ENCODE data around the gene FLOT2. TPM values are rescaled to one million over a fixed set of nuclear protein-coding genes. Genes with fewer than 3 reads are reported as not detected.
"Not testable (repeated sequence)": the region's sequence is repeated elsewhere in the genome, so short reads cannot be mapped to it uniquely, and the experiment has no call there.

Gene FLOT2
- 44.7 and 46.4 TPM in 2 replicates for total RNA-seq (2014; rRNA removed; shearing (Covaris generic))

GRCh38 chr17:28896884-28897768 lies at the start of gene FLOT2:
TSS of gene FLOT2 (minus strand) at chr17:28897733. CDS start at chr17:28897574, 159 bp downstream.
- no peaks in the 10 kb centered on the region for H3K27me3 ChIP-seq
- H3K4me3 ChIP-seq = peak within 1 kb of the TSS; percentile 71
- H3K36me3 ChIP-seq = no peaks in the 10 kb centered on the region; the same call in 1 of the 2 replicates
- peak; percentile 73 to 79 for DNase-seq
- H3K4me1 ChIP-seq = peaks cover 15% of the 10 kb centered on the region; the same call in 1 of the 2 replicates
- no peaks in the 10 kb centered on the region for H3K9me3 ChIP-seq (replicated peaks)
- H3K27ac ChIP-seq = peak within 1 kb of the TSS; percentile 26; the same call in 1 of the 2 replicates

GRCh38 chr17:28946239-28946638 lies 48.7 kb upstream of the FLOT2 start:
- Histone ChIP-seq H3K36me3 (peaks cover 50% of the 10 kb centered on the region), H3K4me3 (no peak overlapping the region), H3K9me3 (replicated peaks) (no peaks in the 10 kb centered on the region), H3K27ac (no peak overlapping the region), H3K27me3 (no peaks in the 10 kb centered on the region), H3K4me1 (no peaks in the 10 kb centered on the region)
- no peak for DNase-seq

GRCh38 chr17:28944862-28945741 lies 47.6 kb upstream of the FLOT2 start:
- H3K36me3 ChIP-seq = peaks cover 53% of the 10 kb centered on the region
- no peak for DNase-seq
- no peaks in the 10 kb centered on the region for H3K4me1 ChIP-seq
- H3K4me3 ChIP-seq = no peak overlapping the region
- H3K27me3 ChIP-seq = no peaks in the 10 kb centered on the region
- no peak overlapping the region for H3K27ac ChIP-seq
- no peaks in the 10 kb centered on the region for H3K9me3 ChIP-seq (replicated peaks)

GRCh38 chr17:28944343-28944742 lies 46.8 kb upstream of the FLOT2 start:
- no peaks in the 10 kb centered on the region for H3K4me1 ChIP-seq
- no peaks in the 10 kb centered on the region for H3K27me3 ChIP-seq
- no peak overlapping the region for H3K27ac ChIP-seq
- H3K4me3 ChIP-seq = no peak overlapping the region
- no peak for DNase-seq
- H3K36me3 ChIP-seq = peaks cover 54% of the 10 kb centered on the region
- no peaks in the 10 kb centered on the region for H3K9me3 ChIP-seq (replicated peaks)

- DNase-seq = no peak
- peaks cover 52% of the 10 kb centered on the region for H3K36me3 ChIP-seq
These were observed 45.4 kb upstream of the FLOT2 start for GRCh38 chr17:28942925-28943324.

GRCh38 chr17:28941251-28941650 lies 43.7 kb upstream of the FLOT2 start:
- no peaks in the 10 kb centered on the region for H3K9me3 ChIP-seq (replicated peaks)
- peaks cover 55% of the 10 kb centered on the region for H3K36me3 ChIP-seq
- DNase-seq = no peak
- H3K4me3 ChIP-seq = no peak overlapping the region
- no peaks in the 10 kb centered on the region for H3K27me3 ChIP-seq
- no peaks in the 10 kb centered on the region for H3K4me1 ChIP-seq
- H3K27ac ChIP-seq = no peak overlapping the region

More at GRCh38 chr17:28942925-28943324, 45.4 kb upstream of the FLOT2 start:
- Histone ChIP-seq H3K4me3 (no peak overlapping the region), H3K27ac (no peak overlapping the region), H3K27me3 (no peaks in the 10 kb centered on the region), H3K9me3 (replicated peaks) (no peaks in the 10 kb centered on the region), H3K4me1 (no peaks in the 10 kb centered on the region)

- DNase-seq = no peak
- peaks cover 56% of the 10 kb centered on the region for H3K36me3 ChIP-seq
- H3K27me3 ChIP-seq = no peaks in the 10 kb centered on the region
- H3K9me3 ChIP-seq (replicated peaks) = no peaks in the 10 kb centered on the region
- H3K27ac ChIP-seq = no peak overlapping the region
- no peak overlapping the region for H3K4me3 ChIP-seq
- no peaks in the 10 kb centered on the region for H3K4me1 ChIP-seq
These were observed 43.1 kb upstream of the FLOT2 start for GRCh38 chr17:28940675-28941074.

GRCh38 chr17:28940142-28940541 lies 42.6 kb upstream of the FLOT2 start:
- H3K27me3 ChIP-seq = no peaks in the 10 kb centered on the region
- H3K27ac ChIP-seq = no peak overlapping the region
- no peaks in the 10 kb centered on the region for H3K9me3 ChIP-seq (replicated peaks)
- H3K4me1 ChIP-seq = no peaks in the 10 kb centered on the region
- H3K4me3 ChIP-seq = no peak overlapping the region
- H3K36me3 ChIP-seq = peaks cover 60% of the 10 kb centered on the region
- no peak for DNase-seq

- Histone ChIP-seq H3K36me3 (peaks cover 56% of the 10 kb centered on the region), H3K27ac (no peak overlapping the region), H3K27me3 (no peaks in the 10 kb centered on the region), H3K4me3 (no peak overlapping the region), H3K4me1 (no peaks in the 10 kb centered on the region), H3K9me3 (replicated peaks) (no peaks in the 10 kb centered on the region)
- DNase-seq = no peak
These were observed 41.0 kb upstream of the FLOT2 start for GRCh38 chr17:28938552-28938951.

- no peak for DNase-seq
These were observed 39.7 kb upstream of the FLOT2 start for GRCh38 chr17:28937044-28937729.

GRCh38 chr17:28935744-28936460 lies 38.4 kb upstream of the FLOT2 start:
- Histone ChIP-seq H3K4me1 (no peaks in the 10 kb centered on the region), H3K27ac (no peak overlapping the region), H3K4me3 (no peak overlapping the region), H3K27me3 (no peaks in the 10 kb centered on the region), H3K9me3 (replicated peaks) (no peaks in the 10 kb centered on the region), H3K36me3 (peaks cover 42% of the 10 kb centered on the region)
- no peak for DNase-seq

More at GRCh38 chr17:28937044-28937729, 39.7 kb upstream of the FLOT2 start:
- Histone ChIP-seq H3K36me3 (peaks cover 47% of the 10 kb centered on the region), H3K4me1 (no peaks in the 10 kb centered on the region), H3K27me3 (no peaks in the 10 kb centered on the region), H3K4me3 (no peak overlapping the region), H3K27ac (no peak overlapping the region), H3K9me3 (replicated peaks) (no peaks in the 10 kb centered on the region)

- not testable (repeated sequence) for H3K9me3 ChIP-seq (replicated peaks); H3K4me1 ChIP-seq; H3K27me3 ChIP-seq; DNase-seq; H3K4me3 ChIP-seq; H3K27ac ChIP-seq
- peaks cover 45% of the 10 kb centered on the region for H3K36me3 ChIP-seq
These were observed 37.0 kb upstream of the FLOT2 start for GRCh38 chr17:28934508-28934907.

GRCh38 chr17:28929787-28930186 lies 32.3 kb upstream of the FLOT2 start:
- Histone ChIP-seq H3K27me3 (no peaks in the 10 kb centered on the region), H3K27ac (no peak overlapping the region), H3K9me3 (replicated peaks) (peaks cover 6% of the 10 kb centered on the region; the same call in 1 of the 2 replicates), H3K36me3 (peaks cover 49% of the 10 kb centered on the region), H3K4me3 (no peak overlapping the region), H3K4me1 (0 out of 2 replicates have a peak, but pooled peaks cover 3% of the 10 kb centered on the region)
- no peak for DNase-seq

GRCh38 chr17:28928061-28928460 lies 30.5 kb upstream of the FLOT2 start:
- Histone ChIP-seq H3K27me3 (no peaks in the 10 kb centered on the region), H3K36me3 (peaks cover 62% of the 10 kb centered on the region), H3K4me1 (0 out of 2 replicates have a peak, but pooled peaks cover 3% of the 10 kb centered on the region), H3K4me3 (no peak overlapping the region), H3K27ac (no peak overlapping the region), H3K9me3 (replicated peaks) (peaks cover 6% of the 10 kb centered on the region; the same call in 1 of the 2 replicates)
- no peak for DNase-seq
